HL-60 (cell line): ENCODE results near the gene UBAP2.

Experiments
- DNase-seq, 2 experiments: peaks; one replicate each; pipeline ENCODE4 v3.0.0-alpha.2; 2010 to 2020; ENCODE audit warnings: low read depth in 1 of 2, low spot score in 1 of 2
- H3K27ac ChIP-seq: fragments of 250-450 bp; sonication (Bioruptor Pico); replicated peaks from 2 replicates; pipeline ENCODE4 v1.5.1; 2020; ENCODE audit warnings: mild to moderate bottlenecking, moderate library complexity
- H3K27me3 ChIP-seq: fragments of 250-450 bp; sonication (Bioruptor Pico); 2 replicates; pipeline ENCODE4 v1.5.1; 2021; ENCODE audit warnings: mild to moderate bottlenecking, moderate library complexity; ENCODE audit not compliant: insufficient read depth, poor library complexity, severe bottlenecking
- H3K4me3 ChIP-seq: replicated peaks from 2 replicates; pipeline ENCODE4 v1.5.1; 2011; ENCODE audit warnings: mild to moderate bottlenecking, control low read depth, low read length; ENCODE audit not compliant: insufficient read depth
- CTCF ChIP-seq: IDR thresholded peaks from one replicate; pipeline ENCODE4 v1.5.1; 2011; ENCODE audit warnings: low read length, control low read depth, inconsistent platforms; ENCODE audit not compliant: insufficient read depth
- GABPA ChIP-seq: IDR thresholded peaks from 2 replicates; pipeline ENCODE4 v1.6.1; 2012; ENCODE audit warnings: low read depth
- POLR2AphosphoS5 ChIP-seq: IDR thresholded peaks from 2 replicates; pipeline ENCODE4 v1.6.1; 2012; ENCODE audit warnings: low read depth
- REST ChIP-seq: IDR thresholded peaks from 2 replicates; pipeline ENCODE4 v1.6.1; 2012; ENCODE audit warnings: low read depth; ENCODE audit not compliant: insufficient replicate concordance
- SPI1 ChIP-seq: IDR thresholded peaks from 2 replicates; pipeline ENCODE4 v1.6.1; 2012; ENCODE audit warnings: low read depth, mild to moderate bottlenecking, borderline replicate concordance

The UBAP2 gene

DNA sequence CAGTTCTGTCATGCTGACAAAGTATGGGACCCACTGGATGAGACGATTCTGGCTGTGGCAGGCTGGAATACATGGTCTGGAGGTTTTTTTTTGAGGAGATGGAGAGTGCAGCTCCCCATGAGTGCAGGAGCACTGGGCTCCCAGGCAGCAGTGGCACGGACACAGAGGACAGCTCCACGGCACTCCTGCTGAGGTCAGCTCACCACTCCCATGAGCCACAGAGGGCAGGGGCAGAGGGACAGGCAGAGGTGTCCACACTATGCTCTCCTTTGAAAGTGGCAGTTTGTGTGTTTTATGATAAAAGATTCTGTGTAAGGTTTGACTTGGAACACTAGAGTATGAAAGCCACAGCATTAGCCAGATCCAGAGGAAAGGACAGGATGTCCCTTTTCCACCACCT is 117.4 kb downstream of the UBAP2 start:
- no peak overlapping the region for H3K27ac ChIP-seq
- TF ChIP-seq POLR2AphosphoS5 (no peak), REST (no peak), CTCF (no peak), GABPA (no peak), SPI1 (no peak)

GRCh38 chr9:33927694-33928093 is 121.0 kb downstream of the UBAP2 start:
- DNase-seq, result no peak
- no peaks in the 10 kb centered on the region for H3K27me3 ChIP-seq
- H3K27ac ChIP-seq, result no peak overlapping the region
- TF ChIP-seq CTCF (no peak), REST (no peak), GABPA (no peak), SPI1 (no peak), POLR2AphosphoS5 (no peak)
- H3K4me3 ChIP-seq, result no peak overlapping the region

More for the DNA sequence above, 117.4 kb downstream of the UBAP2 start:
- Histone ChIP-seq H3K4me3 (no peak overlapping the region), H3K27me3 (no peaks in the 10 kb centered on the region)
- DNase-seq, result no peak

DNA sequence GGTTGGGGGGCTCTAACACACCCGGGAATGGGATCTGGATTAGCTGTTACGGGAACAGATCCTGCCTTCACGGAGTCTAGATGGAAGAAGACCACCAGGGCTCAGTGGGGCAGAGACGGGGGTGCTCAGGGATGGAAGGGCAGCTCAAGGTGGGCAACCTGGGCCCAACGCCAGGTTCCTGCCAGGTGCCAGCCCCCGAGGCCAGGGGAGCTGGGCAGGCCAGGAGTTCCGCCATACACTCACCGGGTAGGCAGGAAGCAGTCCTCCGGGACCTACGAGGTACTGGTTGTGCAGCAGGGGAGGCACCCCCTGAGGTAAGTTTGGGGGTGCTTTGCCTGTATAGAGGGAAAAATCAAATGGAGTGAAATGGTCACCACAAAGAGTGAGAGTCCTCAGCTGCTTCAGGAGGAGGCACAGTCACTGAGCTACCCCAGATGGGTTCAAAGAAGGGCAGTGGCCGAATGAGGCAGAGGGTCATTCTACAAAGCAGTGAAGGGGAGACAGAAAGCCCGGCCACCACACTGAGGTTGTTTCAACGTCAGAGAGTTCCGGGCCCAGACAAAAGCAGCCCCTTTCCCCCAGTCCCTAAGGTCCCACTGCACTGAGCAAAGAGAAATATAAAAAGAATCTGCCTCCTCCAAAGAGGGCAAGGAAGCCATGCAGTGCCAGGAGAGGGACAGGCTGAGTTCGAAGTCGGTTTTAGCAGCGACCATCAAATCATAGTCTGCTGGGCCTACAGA is 121.8 kb downstream of the UBAP2 start:
- no peaks in the 10 kb centered on the region for H3K27me3 ChIP-seq
- H3K27ac ChIP-seq, result no peak overlapping the region
- no peak overlapping the region for H3K4me3 ChIP-seq
- no peak for DNase-seq
- TF ChIP-seq POLR2AphosphoS5, result no peak
- no peak for TF ChIP-seq CTCF
- no peak for TF ChIP-seq GABPA
- no peak for TF ChIP-seq REST
- no peak for TF ChIP-seq SPI1
